PC-9 (cell line): ENCODE data around the gene LIX1. TPM values are rescaled to one million over a fixed set of nuclear protein-coding genes. Genes with fewer than 3 reads are reported as not detected.
A peak's percentile ranks its signal among the peaks of the same experiment; 100 is the strongest.

Experiments used
- BruUV-seq: library from RNA; stranded (reverse); fragments of 400-500 nt; replicated peaks from 2 replicates; lab custom pipeline; 2021; lab: Mats Ljungman, UMichigan
- CTCF ChIA-PET: fragments of 300-600 bp; sonication (Branson Sonifier 250); formaldehyde crosslinking; loops from one replicate; lab custom pipeline; 2022; ENCODE audit warnings: antibody characterized with exemption; lab: Charles Lee
- POLR2A ChIA-PET: fragments of 300-600 bp; sonication (Branson Sonifier 250); formaldehyde crosslinking; loops from one replicate; lab custom pipeline; 2022; ENCODE audit warnings: antibody characterized with exemption; ENCODE audit not compliant: unreplicated experiment; lab: Charles Lee
- DNase-seq, 2 experiments: peaks; one replicate each; pipeline versions ENCODE4 v3.0.0 to v3.0.0-alpha.2; 2015 to 2022; ENCODE audit warnings: mixed read lengths in 1 of 2
- H2AFZ ChIP-seq: fragments of 200-600 bp; sonication (generic); 2 replicates; pipeline ENCODE4 v1.8.1; 2017; ENCODE audit warnings: antibody characterized with exemption
- H3F3A ChIP-seq: fragments of 200-600 bp; sonication (generic); 2 replicates; pipeline ENCODE4 v1.8.1; 2017; ENCODE audit warnings: antibody characterized with exemption, mild to moderate bottlenecking, low read depth; ENCODE audit not compliant: insufficient read depth
- H3K27ac ChIP-seq: fragments of 200-600 bp; sonication (generic); 2 replicates; pipeline ENCODE4 v1.6.1; 2016; ENCODE audit warnings: mixed run types
- H3K27me3 ChIP-seq: fragments of 200-600 bp; sonication (generic); 2 replicates; pipeline ENCODE4 v1.6.1; 2016; ENCODE audit warnings: low read depth, mixed run types; ENCODE audit not compliant: insufficient read depth
- H3K36me3 ChIP-seq: fragments of 200-600 bp; sonication (generic); 2 replicates; pipeline ENCODE4 v1.6.1; 2016; ENCODE audit warnings: low read depth, mixed run types
- H3K4me1 ChIP-seq: fragments of 200-600 bp; sonication (generic); replicated peaks from 2 replicates; pipeline ENCODE4 v1.6.1; 2016; ENCODE audit warnings: mixed run types; ENCODE audit not compliant: insufficient read depth
- H3K4me2 ChIP-seq: fragments of 200-600 bp; sonication (generic); 2 replicates; pipeline ENCODE4 v1.6.1; 2017; ENCODE audit warnings: mixed run types
- H3K4me3 ChIP-seq: fragments of 200-600 bp; sonication (generic); 2 replicates; pipeline ENCODE4 v1.6.1; 2016; ENCODE audit warnings: mixed run types
- H3K79me2 ChIP-seq: fragments of 200-600 bp; sonication (generic); 2 replicates; pipeline ENCODE4 v1.6.1; 2017; ENCODE audit warnings: low read depth, mixed run types
- H3K9me2 ChIP-seq: fragments of 200-600 bp; sonication (generic); 2 replicates; pipeline ENCODE4 v1.8.1; 2017; ENCODE audit warnings: mild to moderate bottlenecking; ENCODE audit not compliant: insufficient read depth
- H3K9me3 ChIP-seq: fragments of 200-600 bp; sonication (generic); 2 replicates; pipeline ENCODE4 v1.8.1; 2016; ENCODE audit warnings: low read depth; ENCODE audit not compliant: insufficient read depth
- H4K20me1 ChIP-seq: fragments of 200-600 bp; sonication (generic); 2 replicates; pipeline ENCODE4 v1.8.1; 2017; ENCODE audit not compliant: insufficient read depth
- CTCF ChIP-seq: fragments of 200-600 bp; sonication (generic); conservative IDR thresholded peaks from 2 replicates; pipeline ENCODE4 v1.6.1; 2017; ENCODE audit warnings: mixed run types, antibody characterized with exemption, mild to moderate bottlenecking, moderate library complexity
- EZH2 ChIP-seq: fragments of 200-600 bp; sonication (generic); IDR thresholded peaks from 2 replicates; pipeline ENCODE4 v1.8.0; 2017; ENCODE audit warnings: antibody characterized with exemption, low read depth
- intact Hi-C: fragments of 100-400 bp; cut with micrococcal nuclease; formaldehyde crosslinking; loops from one replicate; pipeline ENCODE4 v1.10.0; 2022; ENCODE audit not compliant: unreplicated experiment
- total RNA-seq: library from RNA; stranded (reverse); gene quantifications from 2 replicates; pipeline ENCODE4 v1.2.3, GENCODE V29; 2021

The LIX1 gene
- total RNA-seq, 1 experiment from 2014 or later: not detected

GRCh38 chr5:97095318-97095732 lies 47.1 kb downstream of the LIX1 start:
- Histone ChIP-seq H2AFZ (no peak overlapping the region), H3K9me3 (no peaks in the 10 kb centered on the region), H3K36me3 (no peaks in the 10 kb centered on the region), H4K20me1 (no peaks in the 10 kb centered on the region), H3K27me3 (no peaks in the 10 kb centered on the region), H3K9me2 (no peaks in the 10 kb centered on the region), H3K4me3 (no peak overlapping the region), H3K79me2 (no peaks in the 10 kb centered on the region), H3F3A (no peaks in the 10 kb centered on the region), H3K27ac (no peak overlapping the region), H3K4me2 (no peak overlapping the region), H3K4me1 (no peaks in the 10 kb centered on the region)
- no TSS peak for BruUV-seq
- intact Hi-C loops: no loop called here
- no peak for DNase-seq
- ChIA-PET CTCF (no interaction called here), POLR2A (no interaction called here)
- TF ChIP-seq CTCF (no peak), EZH2 (no peak)

GRCh38 chr5:97094579-97095317 lies 47.7 kb downstream of the LIX1 start:
- H3K4me2 ChIP-seq: no peak overlapping the region
- H2AFZ ChIP-seq: peak overlapping the region; percentile 39; the same call in 1 of the 2 replicates
- ChIA-PET POLR2A (no interaction called here), CTCF (no interaction called here)
- intact Hi-C loops: no loop called here
- no peaks in the 10 kb centered on the region for H3K4me1 ChIP-seq
- DNase-seq: no peak
- BruUV-seq: no TSS peak
- H3K9me2 ChIP-seq: no peaks in the 10 kb centered on the region
- no peaks in the 10 kb centered on the region for H3K79me2 ChIP-seq
- TF ChIP-seq CTCF (no peak), EZH2 (no peak)
- H3K9me3 ChIP-seq: no peaks in the 10 kb centered on the region
- no peak overlapping the region for H3K4me3 ChIP-seq
- H3K36me3 ChIP-seq: no peaks in the 10 kb centered on the region
- H4K20me1 ChIP-seq: no peaks in the 10 kb centered on the region
- H3K27me3 ChIP-seq: no peaks in the 10 kb centered on the region
- no peak overlapping the region for H3K27ac ChIP-seq
- no peaks in the 10 kb centered on the region for H3F3A ChIP-seq

GRCh38 chr5:97093193-97093592 lies 49.2 kb downstream of the LIX1 start:
- no peaks in the 10 kb centered on the region for H4K20me1 ChIP-seq
- intact Hi-C loops: no loop called here
- no peaks in the 10 kb centered on the region for H3K9me3 ChIP-seq
- no peak for DNase-seq
- ChIA-PET CTCF (no interaction called here), POLR2A (interaction anchor here (0.6 kb wide), 1 partner anchor 709 kb away, joined by 11 read pairs; no protein-coding TSS in a partner anchor)
- no peaks in the 10 kb centered on the region for H3K27me3 ChIP-seq
- H3K9me2 ChIP-seq: no peaks in the 10 kb centered on the region; the same call in 1 of the 2 replicates
- no peaks in the 10 kb centered on the region for H3K36me3 ChIP-seq
- H3K4me1 ChIP-seq: no peaks in the 10 kb centered on the region
- H3K79me2 ChIP-seq: no peaks in the 10 kb centered on the region
- BruUV-seq: no TSS peak
- no peak overlapping the region for H3K4me3 ChIP-seq
- H2AFZ ChIP-seq: no peak overlapping the region
- H3F3A ChIP-seq: no peaks in the 10 kb centered on the region
- TF ChIP-seq EZH2 (no peak), CTCF (no peak)
- no peak overlapping the region for H3K4me2 ChIP-seq
- H3K27ac ChIP-seq: no peak overlapping the region
